GM21381 (cell line): ENCODE measurements around the gene HOPX.
"Not testable (repeated sequence)": the region's sequence is repeated elsewhere in the genome, so short reads cannot be mapped to it uniquely, and the experiment has no call there.

Experiments used
- ATAC-seq: cut with Tn5 transposase; IDR thresholded peaks from one replicate; pipeline ENCODE4 v1.9.1; 2021; ENCODE audit warnings: mild to moderate bottlenecking, moderate library complexity; ENCODE audit not compliant: unreplicated experiment

Gene HOPX

GRCh38 chr4:56681158-56681852, at the start of gene HOPX:
Gene HOPX (minus strand): TSS chr4:56681296. CDS start chr4:56657816, 23,480 bp downstream.
- no peak for ATAC-seq

DNA sequence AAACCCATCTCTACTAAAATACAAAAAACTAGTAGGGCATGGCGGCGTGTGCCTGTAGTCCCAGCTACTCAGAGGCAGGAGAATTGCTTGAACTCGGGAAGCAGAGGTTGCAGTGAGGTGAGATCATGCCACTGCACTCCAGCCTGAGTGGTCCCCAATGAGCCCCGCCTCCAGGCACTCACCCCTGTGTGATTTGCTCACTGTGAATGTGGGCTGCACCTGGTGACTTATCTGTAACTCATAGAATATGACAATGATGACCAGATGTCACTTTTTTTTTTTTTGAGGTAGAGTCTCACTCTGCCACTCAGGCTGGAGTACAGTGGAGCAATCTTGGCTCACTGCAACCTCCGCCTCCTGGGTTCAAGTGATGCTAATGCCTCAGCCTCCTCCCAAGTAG, 49.0 kb upstream of the HOPX start:
- ATAC-seq, result no peak

DNA sequence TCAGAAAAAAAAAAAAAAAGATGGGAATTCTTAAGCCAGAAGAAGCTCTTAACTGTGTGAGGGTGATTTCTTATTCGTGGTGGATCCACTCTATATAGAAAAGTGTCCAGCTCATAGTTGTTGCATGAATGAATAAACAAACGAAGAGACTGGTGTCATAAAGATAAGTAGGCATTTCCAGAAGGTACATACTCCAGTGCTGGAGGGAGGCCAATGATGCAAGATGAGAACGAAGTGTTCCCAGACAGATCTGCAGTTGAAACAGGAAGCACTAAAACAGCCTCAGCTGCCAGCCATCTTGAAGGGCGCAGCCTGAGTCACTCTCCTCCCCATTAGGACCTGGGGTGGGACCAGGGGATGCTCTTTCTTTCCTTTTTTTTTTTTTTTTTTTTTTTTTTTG, 47.4 kb upstream of the HOPX start:
- no peak for ATAC-seq

DNA sequence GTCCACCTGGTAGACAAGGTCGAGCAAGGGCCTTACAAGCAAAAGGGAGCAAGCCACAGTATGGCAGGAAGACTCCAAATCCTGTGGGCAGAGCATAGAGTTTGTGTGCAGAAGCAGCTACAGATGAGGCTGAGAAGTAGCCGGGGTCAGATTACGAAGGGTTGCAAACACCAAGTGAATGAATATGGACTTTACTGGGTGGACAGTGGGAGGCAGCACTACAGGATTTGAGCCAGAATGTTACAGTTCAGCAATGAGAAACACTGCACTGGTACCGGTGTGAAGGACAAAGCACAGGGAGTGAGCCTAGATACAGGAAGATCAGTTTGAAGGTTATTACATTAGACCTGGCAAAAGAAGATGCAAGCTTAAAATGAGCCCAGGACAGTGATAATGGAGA, 46.1 kb upstream of the HOPX start:
- no peak for ATAC-seq

GRCh38 chr4:56726593-56726992, 45.5 kb upstream of the HOPX start:
- not testable (repeated sequence) for ATAC-seq

DNA sequence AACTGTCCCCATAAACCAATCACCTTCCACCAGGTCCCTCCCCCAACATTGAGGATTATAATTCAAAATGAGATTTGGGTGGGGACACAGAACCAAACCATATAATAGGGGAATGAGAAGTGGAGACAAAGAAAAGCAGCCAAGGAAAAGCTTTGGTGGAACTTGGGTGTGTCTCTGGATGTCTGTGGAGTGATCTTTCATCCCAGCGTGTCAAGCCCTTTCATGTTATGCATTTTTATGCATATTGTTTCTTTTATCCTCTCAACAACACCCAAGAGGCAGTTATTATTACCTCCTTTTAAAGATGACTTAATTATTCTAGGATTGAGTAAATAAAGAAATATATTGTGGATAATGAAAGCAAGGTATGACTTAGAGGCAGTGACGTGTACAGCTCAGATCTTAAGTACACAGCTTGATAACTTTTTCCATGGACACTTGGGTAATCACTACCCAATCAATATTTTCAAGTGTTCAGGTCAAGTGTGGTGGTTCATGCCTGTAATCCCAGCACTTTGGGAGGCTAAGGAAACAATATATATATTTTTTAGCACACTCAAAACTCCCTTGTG, 42.6 kb upstream of the HOPX start:
- ATAC-seq, result no peak

DNA sequence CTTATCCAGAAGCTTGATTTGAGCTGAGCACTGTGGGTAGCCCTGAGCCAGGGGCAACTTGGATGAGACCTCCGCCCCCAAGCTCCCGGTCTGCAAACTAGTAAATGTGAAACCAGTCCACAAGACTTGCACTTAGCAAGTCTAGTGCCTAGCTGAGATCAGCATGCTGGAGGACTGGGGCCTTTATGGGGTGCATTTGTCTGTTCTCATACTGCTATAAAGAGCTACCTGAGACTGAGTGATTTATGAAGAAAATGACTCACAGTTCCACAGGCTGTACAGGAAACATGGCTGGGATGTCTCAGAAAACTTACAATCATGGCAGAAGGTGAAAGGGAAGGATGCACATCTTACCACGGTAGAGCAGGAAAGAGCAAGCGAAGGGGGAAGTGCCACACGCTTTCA, 42.1 kb upstream of the HOPX start:
- ATAC-seq, result no peak

DNA sequence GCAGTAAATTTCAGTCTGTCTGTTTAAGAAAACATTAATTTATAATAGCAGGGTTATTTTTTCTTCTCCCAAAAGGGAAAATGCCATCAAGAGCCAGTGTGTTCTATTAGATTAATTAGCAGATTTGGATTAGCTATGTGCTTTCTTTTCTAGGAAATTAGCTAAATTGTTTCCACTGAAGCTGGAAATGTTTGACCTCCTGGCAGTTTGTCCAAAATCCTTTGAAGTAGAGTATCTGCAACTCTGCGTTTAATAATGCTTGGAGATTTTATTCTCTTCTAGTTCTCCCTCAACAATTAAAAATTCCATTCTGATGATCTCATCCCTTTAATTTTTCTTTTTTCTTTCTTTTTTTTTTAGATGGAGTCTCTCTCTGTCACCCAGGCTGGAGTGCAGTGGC, 27.1 kb upstream of the HOPX start:
- ATAC-seq, result no peak

GRCh38 chr4:56705966-56706365, 24.9 kb upstream of the HOPX start:
- ATAC-seq, result no peak

GRCh38 chr4:56705334-56705733, 24.2 kb upstream of the HOPX start:
- no peak for ATAC-seq

- ATAC-seq, result no peak
Observed at GRCh38 chr4:56704089-56704871, 23.2 kb upstream of the HOPX start.

DNA sequence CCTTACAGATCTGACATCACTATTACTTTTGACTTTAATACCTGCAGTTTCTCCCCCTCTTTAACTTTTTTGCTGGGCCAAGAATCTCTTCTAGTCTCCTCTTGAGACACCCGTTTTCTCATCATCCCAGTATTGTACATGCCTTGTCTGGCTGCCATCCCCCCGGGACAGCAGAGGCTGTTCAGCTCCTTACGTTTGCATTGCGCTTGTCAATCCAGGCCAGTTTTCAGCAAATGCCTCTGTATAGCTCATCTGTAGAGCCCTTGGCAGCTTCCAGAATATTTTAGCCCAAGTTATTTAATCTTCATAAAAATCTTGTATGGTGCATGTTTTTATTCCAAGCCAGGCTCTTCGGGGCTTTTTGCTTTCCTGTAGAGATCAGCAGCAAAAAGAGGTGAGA, 22.3 kb upstream of the HOPX start:
- ATAC-seq, result no peak

- no peak for ATAC-seq
Observed at GRCh38 chr4:56701644-56702043, 20.5 kb upstream of the HOPX start.

DNA sequence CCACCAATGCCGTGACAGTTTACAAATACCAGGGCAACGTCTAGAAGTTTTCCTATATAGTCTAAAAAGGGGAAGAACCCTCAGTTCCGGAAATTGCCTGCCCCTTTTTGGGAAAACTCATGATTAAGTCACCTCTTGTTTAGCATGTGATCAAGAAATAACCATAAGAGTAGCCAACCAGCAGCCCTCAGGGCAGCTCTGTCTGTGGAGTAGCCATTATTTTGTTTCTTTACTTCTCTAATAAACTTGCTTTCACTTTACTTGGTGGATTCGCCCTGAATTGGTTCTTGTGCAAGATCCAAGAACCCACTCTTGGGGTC, 20.0 kb upstream of the HOPX start:
- no peak for ATAC-seq

- ATAC-seq, result no peak
Observed at GRCh38 chr4:56699537-56700105, 18.5 kb upstream of the HOPX start.

DNA sequence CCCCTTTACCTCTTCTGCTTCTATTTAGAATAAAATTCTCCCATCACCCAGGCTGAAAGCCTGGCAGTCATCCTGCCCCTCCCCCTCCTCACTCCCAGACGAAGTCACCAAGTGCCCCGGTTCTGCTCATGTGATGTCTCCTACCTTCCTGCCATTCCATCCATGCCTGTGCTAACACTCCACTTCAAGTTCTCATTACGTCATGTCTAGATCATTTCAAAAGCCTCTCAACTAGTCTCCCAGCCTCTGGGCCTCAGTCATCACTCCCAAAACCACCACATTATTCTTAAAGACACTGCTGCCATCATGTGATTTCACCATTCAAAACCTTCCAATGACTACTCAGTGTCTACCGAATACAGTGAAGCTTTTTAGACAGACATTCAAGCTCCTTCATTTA, 17.2 kb upstream of the HOPX start:
- ATAC-seq, result no peak

DNA sequence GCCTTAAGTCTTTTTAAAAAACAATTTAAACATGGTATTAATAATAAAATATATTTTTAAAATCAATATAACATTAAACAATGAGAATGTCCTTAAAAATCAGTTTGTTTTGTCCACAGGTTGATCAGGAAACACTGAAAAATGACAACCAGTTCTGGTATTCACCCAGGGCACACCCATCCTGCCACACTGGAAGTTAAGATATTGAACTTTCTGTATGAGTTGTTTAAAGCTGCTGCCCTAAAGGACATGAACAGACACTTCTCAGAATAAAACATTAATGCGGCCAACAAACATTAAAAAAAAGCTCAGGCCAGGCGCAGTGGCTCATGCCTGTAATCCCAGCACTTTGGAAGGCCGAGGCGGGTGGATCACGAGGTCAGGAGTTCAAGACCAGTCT, 15.0 kb upstream of the HOPX start:
- no peak for ATAC-seq

GRCh38 chr4:56693476-56693875, 12.4 kb upstream of the HOPX start:
- ATAC-seq, result not testable (repeated sequence)

- no peak for ATAC-seq
Observed at GRCh38 chr4:56692576-56692975, 11.5 kb upstream of the HOPX start.

DNA sequence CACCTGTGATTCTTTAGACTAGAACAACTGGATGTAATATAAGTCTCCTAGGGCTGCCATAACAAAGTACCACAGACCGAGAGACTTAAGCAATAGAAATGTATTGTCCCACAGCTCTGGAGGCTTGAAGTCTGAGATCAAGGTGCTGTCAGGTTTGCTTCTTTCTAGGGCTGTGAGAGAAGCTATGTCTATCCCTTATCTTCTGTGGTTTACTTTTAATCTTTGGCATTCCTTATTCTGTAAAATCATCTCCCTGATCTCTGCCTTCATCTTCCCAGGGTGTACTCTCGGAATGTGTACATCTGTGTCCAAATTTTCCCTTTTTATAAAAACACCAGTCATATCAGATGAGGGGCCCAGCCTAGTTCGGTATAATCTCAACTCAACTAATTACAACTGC, 10.3 kb upstream of the HOPX start:
- ATAC-seq, result no peak

DNA sequence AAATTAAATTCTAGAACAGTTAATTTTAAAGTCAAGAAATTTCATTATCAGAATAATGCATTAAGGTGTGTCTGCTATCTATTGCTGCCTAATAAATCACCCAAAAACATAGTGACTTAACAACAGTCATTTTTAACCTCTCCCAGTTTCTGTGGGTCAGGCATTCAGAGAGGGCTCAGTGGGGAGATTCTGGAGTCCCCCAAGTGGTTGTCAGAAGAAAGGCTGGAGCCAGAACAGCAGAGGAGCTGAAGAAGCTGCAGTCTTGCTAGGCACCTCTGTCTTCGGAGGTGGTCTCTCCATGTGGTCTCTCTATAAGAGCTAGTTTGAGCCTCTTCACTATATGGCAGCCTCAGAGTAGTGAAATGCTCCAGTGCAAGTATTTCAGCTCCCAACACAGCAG, 9.3 kb upstream of the HOPX start:
- no peak for ATAC-seq
